Caco-2 (cell line): ENCODE results near the gene ABCA3. TPM values are rescaled to one million over a fixed set of nuclear protein-coding genes. Genes with fewer than 3 reads are reported as not detected.
"Not testable (repeated sequence)": the region's sequence is repeated elsewhere in the genome, so short reads cannot be mapped to it uniquely, and the experiment has no call there.

Source experiments
- BruUV-seq: library from RNA; stranded (reverse); fragments of 400-500 nt; replicated peaks from 2 replicates; lab custom pipeline; 2021; lab: Mats Ljungman, UMichigan
- CTCF ChIA-PET: fragments of 300-600 bp; sonication (Branson Sonifier 250); formaldehyde crosslinking; loops from one replicate; lab custom pipeline; 2022; ENCODE audit warnings: antibody characterized with exemption; lab: Charles Lee
- POLR2A ChIA-PET: fragments of 300-600 bp; sonication (Branson Sonifier 250); formaldehyde crosslinking; loops from one replicate; lab custom pipeline; 2022; ENCODE audit warnings: antibody characterized with exemption; lab: Charles Lee
- DNase-seq, 2 experiments: peaks; one replicate each; pipeline versions ENCODE4 v3.0.0 to v3.0.0-alpha.2; 2020 to 2022
- H3K27me3 ChIP-seq: replicated peaks from 2 replicates; pipeline ENCODE4 v1.6.0; 2011; ENCODE audit warnings: low read length; ENCODE audit not compliant: control insufficient read depth, insufficient read depth
- H3K36me3 ChIP-seq: 2 replicates; pipeline ENCODE4 v1.5.1; 2011; ENCODE audit warnings: low read length; ENCODE audit not compliant: control insufficient read depth, insufficient read depth
- H3K4me1 ChIP-seq: fragments of 250-450 bp; sonication (Bioruptor Pico); 2 replicates; pipeline ENCODE4 v1.5.1; 2020; ENCODE audit warnings: mild to moderate bottlenecking
- H3K4me3 ChIP-seq: 2 replicates; pipeline ENCODE4 v1.5.1; 2011; ENCODE audit warnings: low read depth, mild to moderate bottlenecking, control low read depth, low read length
- H3K9me3 ChIP-seq: fragments of 250-450 bp; sonication (Bioruptor Pico); 2 replicates; pipeline ENCODE4 v1.5.1; 2020; ENCODE audit warnings: mild to moderate bottlenecking, moderate library complexity
- H3K27ac Mint-ChIP-seq: one replicate; pipeline ENCODE4 v1.8.0; 2022; ENCODE audit warnings: mixed read lengths; ENCODE audit not compliant: unreplicated experiment
- H3K27me3 Mint-ChIP-seq: one replicate; pipeline ENCODE4 v1.8.0; 2022; ENCODE audit warnings: mixed read lengths; ENCODE audit not compliant: insufficient read depth, unreplicated experiment
- H3K36me3 Mint-ChIP-seq: one replicate; pipeline ENCODE4 v1.8.0; 2022; ENCODE audit warnings: mild to moderate bottlenecking, mixed read lengths; ENCODE audit not compliant: insufficient read depth, unreplicated experiment
- H3K4me1 Mint-ChIP-seq: one replicate; pipeline ENCODE4 v1.8.0; 2022; ENCODE audit warnings: low read depth, mixed read lengths; ENCODE audit not compliant: unreplicated experiment
- H3K4me3 Mint-ChIP-seq: one replicate; pipeline ENCODE4 v1.8.0; 2022; ENCODE audit warnings: mild to moderate bottlenecking, moderate library complexity, mixed read lengths; ENCODE audit not compliant: unreplicated experiment
- H3K9me3 Mint-ChIP-seq: one replicate; pipeline ENCODE4 v1.8.0; 2022; ENCODE audit warnings: mixed read lengths; ENCODE audit not compliant: unreplicated experiment
- intact Hi-C: fragments of 100-400 bp; cut with micrococcal nuclease; formaldehyde crosslinking; loops from one replicate; pipeline ENCODE4 v1.10.0; 2022; ENCODE audit not compliant: unreplicated experiment
- total RNA-seq: library from RNA; stranded (reverse); gene quantifications from 2 replicates; pipeline ENCODE4 v1.2.3, GENCODE V29; 2022
- TF ChIP-seq, protein P1 (sequence below), 2 experiments: fragments of 200-600 bp in 1 of 2; IDR thresholded peaks; 1 replicate in 1 of 2; 2 replicates in 1 of 2; pipeline versions ENCODE4 v1.5.1 to v1.8.0; 2011 to 2022; ENCODE audit warnings: antibody characterized with exemption in 1 of 2, control low read depth in 1 of 2, inconsistent platforms in 1 of 2, low read depth in 1 of 2, low read length in 1 of 2, mild to moderate bottlenecking in 1 of 2, moderate library complexity in 1 of 2; ENCODE audit not compliant: insufficient read depth in 1 of 2, severe bottlenecking in 1 of 2, unreplicated experiment in 1 of 2

ABCA3 gene
- total RNA-seq, 1 experiment from 2014 or later = 16.1 TPM

DNA sequence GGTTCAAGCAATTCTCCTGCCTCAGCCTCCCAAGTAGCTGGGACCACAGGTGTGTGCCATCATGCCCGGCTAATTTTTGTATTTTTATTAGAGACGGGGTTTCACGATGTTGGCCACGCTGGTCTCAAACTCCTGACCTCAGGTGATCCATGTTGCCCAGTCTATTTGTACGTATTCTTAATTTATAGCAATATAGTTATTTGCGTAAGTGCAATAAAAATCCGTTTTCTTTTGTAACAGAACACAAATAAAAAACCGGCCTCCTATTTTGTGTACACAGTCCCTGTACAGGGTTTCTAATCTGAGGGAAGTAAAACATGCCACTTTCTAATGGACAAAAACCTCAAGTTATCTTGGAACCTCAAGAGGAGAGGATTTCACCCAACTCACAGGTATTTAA is 80.3 kb downstream of the ABCA3 start:
- no peaks in the 10 kb centered on the region for H3K27me3 ChIP-seq
- Mint-ChIP-seq H3K4me3 (no peak overlapping the region), H3K27me3 (no peaks in the 10 kb centered on the region), H3K9me3 (no peaks in the 10 kb centered on the region), H3K27ac (no peak overlapping the region), H3K4me1 (no peaks in the 10 kb centered on the region), H3K36me3 (peaks cover 98% of the 10 kb centered on the region)
- CTCF ChIA-PET = no interaction called here
- POLR2A ChIA-PET = interaction anchor here (1.1 kb wide), 1 partner anchor 9 kb away, joined by 8 read pairs; the partner anchor contains the start of gene ECI1
- no peak for DNase-seq
- no peak overlapping the region for H3K4me3 ChIP-seq
- TF ChIP-seq, protein P1, sequence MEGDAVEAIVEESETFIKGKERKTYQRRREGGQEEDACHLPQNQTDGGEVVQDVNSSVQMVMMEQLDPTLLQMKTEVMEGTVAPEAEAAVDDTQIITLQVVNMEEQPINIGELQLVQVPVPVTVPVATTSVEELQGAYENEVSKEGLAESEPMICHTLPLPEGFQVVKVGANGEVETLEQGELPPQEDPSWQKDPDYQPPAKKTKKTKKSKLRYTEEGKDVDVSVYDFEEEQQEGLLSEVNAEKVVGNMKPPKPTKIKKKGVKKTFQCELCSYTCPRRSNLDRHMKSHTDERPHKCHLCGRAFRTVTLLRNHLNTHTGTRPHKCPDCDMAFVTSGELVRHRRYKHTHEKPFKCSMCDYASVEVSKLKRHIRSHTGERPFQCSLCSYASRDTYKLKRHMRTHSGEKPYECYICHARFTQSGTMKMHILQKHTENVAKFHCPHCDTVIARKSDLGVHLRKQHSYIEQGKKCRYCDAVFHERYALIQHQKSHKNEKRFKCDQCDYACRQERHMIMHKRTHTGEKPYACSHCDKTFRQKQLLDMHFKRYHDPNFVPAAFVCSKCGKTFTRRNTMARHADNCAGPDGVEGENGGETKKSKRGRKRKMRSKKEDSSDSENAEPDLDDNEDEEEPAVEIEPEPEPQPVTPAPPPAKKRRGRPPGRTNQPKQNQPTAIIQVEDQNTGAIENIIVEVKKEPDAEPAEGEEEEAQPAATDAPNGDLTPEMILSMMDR (IDR thresholded peaks at IDR 0.05; ENCODE audit: insufficient read depth in 1 of 2, low read depth in 1 of 2, low read length in 1 of 2, severe bottlenecking in 1 of 2, unreplicated experiment in 1 of 2) = no peak
- no TSS peak for BruUV-seq
- no peaks in the 10 kb centered on the region for H3K9me3 ChIP-seq
- no peaks in the 10 kb centered on the region for H3K4me1 ChIP-seq
- intact Hi-C loops = loop anchor here (10.0 kb wide), 1 partner anchor 165 kb away; the partner anchor contains the start of gene CCNF
- H3K36me3 ChIP-seq = peaks cover 3% of the 10 kb centered on the region

DNA sequence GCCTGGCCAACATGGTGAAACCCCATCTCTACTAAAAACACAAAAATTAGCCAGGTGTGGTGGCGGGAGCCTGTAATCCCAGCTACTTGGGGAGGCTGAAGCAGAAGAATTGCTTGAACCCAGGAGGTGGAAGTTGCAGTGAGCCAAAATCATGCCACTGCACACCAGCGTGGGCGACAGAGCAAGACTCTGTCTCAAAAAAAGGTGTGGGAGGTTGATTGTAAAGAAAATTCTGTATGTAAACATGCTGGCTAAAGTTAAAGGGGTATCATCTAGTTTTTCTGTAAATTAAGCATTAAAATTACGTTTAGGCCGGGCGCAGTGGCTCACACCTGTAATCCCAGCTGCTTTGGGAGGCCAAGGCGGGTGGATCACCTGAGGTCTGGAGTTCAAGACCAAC is 82.0 kb downstream of the ABCA3 start:
- H3K4me1 Mint-ChIP-seq, H3K4me3 ChIP-seq, H3K36me3 ChIP-seq, intact Hi-C loops, DNase-seq, BruUV-seq, H3K27me3 ChIP-seq, H3K27ac Mint-ChIP-seq, H3K27me3 Mint-ChIP-seq, CTCF ChIA-PET, H3K9me3 ChIP-seq, H3K4me1 ChIP-seq, H3K9me3 Mint-ChIP-seq, H3K4me3 Mint-ChIP-seq: not testable (repeated sequence)
- H3K36me3 Mint-ChIP-seq = peaks cover 98% of the 10 kb centered on the region
- POLR2A ChIA-PET = interaction anchor here (1.2 kb wide), 1 partner anchor 10 kb away, joined by 3 read pairs; no protein-coding TSS in a partner anchor

DNA sequence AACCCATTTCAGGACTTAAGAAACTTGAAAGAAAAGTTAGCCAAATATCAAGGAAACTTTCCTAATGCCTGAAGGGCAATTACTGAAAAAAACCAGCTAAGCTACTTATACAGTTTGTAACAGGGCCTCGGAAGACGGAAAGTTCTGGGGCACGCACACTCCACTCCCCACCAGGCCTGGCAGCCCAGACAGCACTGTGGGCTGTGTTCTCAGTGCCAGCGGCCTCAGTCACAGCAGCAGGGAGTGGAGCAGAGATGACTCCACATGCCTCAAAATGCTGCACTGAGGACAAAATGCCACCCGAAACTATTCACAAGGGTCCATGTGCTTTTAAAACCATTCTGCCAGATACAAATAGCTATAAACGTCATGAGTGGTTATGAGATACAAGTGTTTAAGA is 82.8 kb downstream of the ABCA3 start:
- H3K9me3 ChIP-seq = no peaks in the 10 kb centered on the region
- no peaks in the 10 kb centered on the region for H3K27me3 ChIP-seq
- H3K4me1 ChIP-seq = no peaks in the 10 kb centered on the region
- Mint-ChIP-seq H3K9me3 (no peaks in the 10 kb centered on the region), H3K4me1 (peaks cover 5% of the 10 kb centered on the region), H3K4me3 (no peak overlapping the region), H3K36me3 (peaks cover 98% of the 10 kb centered on the region), H3K27ac (no peak overlapping the region), H3K27me3 (no peaks in the 10 kb centered on the region)
- no peak overlapping the region for H3K4me3 ChIP-seq
- ChIA-PET POLR2A (interaction anchor here (1.2 kb wide), 1 partner anchor 11 kb away, joined by 3 read pairs; no protein-coding TSS in a partner anchor), CTCF (no interaction called here)
- intact Hi-C loops = no loop called here
- TF ChIP-seq, protein P1 (IDR thresholded peaks at IDR 0.05; ENCODE audit: insufficient read depth in 1 of 2, low read depth in 1 of 2, low read length in 1 of 2, severe bottlenecking in 1 of 2, unreplicated experiment in 1 of 2) = no peak
- H3K36me3 ChIP-seq = peaks cover 2% of the 10 kb centered on the region; the same call in 1 of the 2 replicates
- BruUV-seq = no TSS peak
- no peak for DNase-seq
